ACC112 (cell line): ENCODE measurements around the gene OGFOD3.

ENCODE experiments used
- H2AFZ ChIP-seq: fragments of 200-600 bp; sonication (generic); one replicate; pipeline ENCODE4 v1.6.0; 2017; ENCODE audit warnings: antibody characterized with exemption, low read length; ENCODE audit not compliant: unreplicated experiment
- H3K27ac ChIP-seq: fragments of 200-600 bp; sonication (generic); 2 replicates; pipeline ENCODE4 v1.5.1; 2014; ENCODE audit warnings: low read depth, mild to moderate bottlenecking, antibody characterized with exemption, low read length, moderate library complexity
- H3K27me3 ChIP-seq: fragments of 200-600 bp; sonication (generic); 2 replicates; pipeline ENCODE4 v1.6.1; 2014; ENCODE audit warnings: mild to moderate bottlenecking, antibody characterized with exemption, low read length, moderate library complexity, mixed read lengths; ENCODE audit not compliant: insufficient read depth
- H3K36me3 ChIP-seq: fragments of 200-600 bp; sonication (generic); 2 replicates; pipeline ENCODE4 v1.6.1; 2016; ENCODE audit warnings: mild to moderate bottlenecking, antibody characterized with exemption, low read length, moderate library complexity, mixed read lengths; ENCODE audit not compliant: insufficient read depth
- H3K4me1 ChIP-seq: fragments of 200-600 bp; sonication (generic); one replicate; pipeline ENCODE4 v1.6.1; 2016; ENCODE audit warnings: low read length, mixed read lengths; ENCODE audit not compliant: insufficient read depth, unreplicated experiment, control insufficient read depth
- H3K4me3 ChIP-seq: fragments of 200-600 bp; sonication (generic); 2 replicates; pipeline ENCODE4 v1.5.1; 2014; ENCODE audit warnings: mild to moderate bottlenecking, low read depth, low read length
- H3K79me2 ChIP-seq: fragments of 200-600 bp; sonication (generic); one replicate; pipeline ENCODE4 v1.6.0; 2016; ENCODE audit warnings: low read length; ENCODE audit not compliant: control insufficient read depth, unreplicated experiment, insufficient read depth

Gene OGFOD3

DNA sequence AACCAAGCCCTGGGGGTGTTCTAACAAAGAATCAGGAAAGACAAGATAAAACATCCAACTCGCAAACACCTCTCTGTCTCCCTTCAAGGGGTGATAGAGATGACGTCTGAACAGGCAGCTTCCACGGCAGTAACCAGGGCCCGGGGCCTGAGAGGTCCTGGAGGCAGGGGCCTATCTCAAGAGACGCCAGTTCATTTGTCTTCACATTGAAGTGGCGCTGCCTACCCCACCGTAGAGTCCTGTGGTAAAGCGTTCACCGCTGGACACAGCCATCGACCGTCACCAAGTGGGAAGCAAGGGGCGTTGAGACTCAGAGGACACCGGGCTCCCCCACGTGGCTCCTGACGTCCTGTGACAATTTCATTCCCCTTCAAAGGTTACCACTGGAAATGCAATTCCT, 25.4 kb downstream of the OGFOD3 start:
- Histone ChIP-seq H3K27me3 (no peaks in the 10 kb centered on the region), H3K4me3 (no peak overlapping the region), H3K79me2 (no peaks in the 10 kb centered on the region), H3K36me3 (no peaks in the 10 kb centered on the region), H3K4me1 (peaks cover 21% of the 10 kb centered on the region), H2AFZ (no peak overlapping the region), H3K27ac (no peak overlapping the region)

DNA sequence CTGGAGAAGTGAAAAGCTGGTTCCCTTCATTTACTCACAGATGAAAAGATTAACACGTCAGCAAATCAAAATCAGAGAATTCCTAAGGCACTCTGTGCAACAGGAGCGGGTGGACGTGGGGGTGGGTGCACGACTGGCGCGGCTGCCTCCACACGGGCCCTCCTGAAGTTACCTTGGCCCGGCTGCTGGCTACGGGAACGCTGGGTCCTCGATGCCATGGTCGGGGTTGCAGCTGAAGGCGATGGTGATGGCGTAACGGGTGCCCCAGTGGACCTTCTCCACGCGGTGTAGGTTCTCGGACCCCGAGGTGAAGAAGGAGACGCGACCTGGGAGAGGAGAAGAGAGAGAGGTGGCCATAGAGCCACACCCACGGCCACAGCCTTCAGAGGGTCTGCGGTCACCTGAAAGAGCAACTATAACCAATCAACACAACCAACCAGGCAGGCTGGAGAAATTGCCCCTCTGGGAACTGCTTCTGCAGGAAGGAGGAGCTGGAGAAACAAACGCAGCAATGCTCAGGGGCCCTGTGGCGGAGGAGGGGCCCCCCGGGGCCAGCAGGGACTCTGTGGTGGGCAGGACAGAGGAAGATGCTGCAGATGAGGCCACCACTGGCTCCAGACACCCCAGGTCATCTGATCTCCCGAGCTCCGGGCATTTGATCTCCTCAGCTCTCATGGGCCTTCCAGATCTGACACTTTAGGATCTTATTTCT, 26.0 kb downstream of the OGFOD3 start:
- no peak overlapping the region for H3K4me3 ChIP-seq
- H3K36me3 ChIP-seq = no peaks in the 10 kb centered on the region
- no peaks in the 10 kb centered on the region for H3K79me2 ChIP-seq
- H2AFZ ChIP-seq = no peak overlapping the region
- no peak overlapping the region for H3K27ac ChIP-seq
- no peaks in the 10 kb centered on the region for H3K27me3 ChIP-seq
- peaks cover 15% of the 10 kb centered on the region for H3K4me1 ChIP-seq

DNA sequence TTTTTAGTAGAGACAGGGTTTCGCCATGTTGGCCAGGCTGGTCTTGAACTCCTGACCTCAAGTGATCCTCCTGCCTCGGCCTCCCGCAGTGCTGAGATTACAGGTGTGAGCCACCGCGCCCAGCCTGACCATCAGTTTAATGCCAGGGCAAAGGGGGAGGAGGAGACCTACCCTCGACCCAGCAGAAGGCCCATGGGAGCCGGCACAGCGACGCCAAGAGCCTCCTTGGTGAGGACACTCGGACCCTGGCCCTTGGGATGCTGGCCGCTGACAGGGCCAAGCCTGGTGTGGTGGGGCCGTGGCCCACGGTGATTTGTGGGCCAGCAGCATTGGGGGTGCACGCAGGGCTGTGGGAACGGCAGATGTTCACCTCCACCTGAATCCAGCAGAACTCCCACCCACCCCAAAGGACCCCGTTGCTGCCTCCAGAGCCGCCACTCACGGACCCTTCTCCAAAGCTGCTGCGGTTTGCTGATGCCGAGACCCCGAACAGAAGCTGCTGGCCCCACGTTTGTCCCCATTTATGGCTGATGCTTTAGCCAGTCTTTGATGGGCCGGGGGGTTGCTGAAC, 26.8 kb downstream of the OGFOD3 start:
- Histone ChIP-seq H2AFZ (no peak overlapping the region), H3K79me2 (no peaks in the 10 kb centered on the region), H3K27me3 (peaks cover under 1% of the 10 kb centered on the region; the same call in 1 of the 2 replicates), H3K27ac (no peak overlapping the region), H3K4me3 (no peak overlapping the region), H3K36me3 (no peaks in the 10 kb centered on the region), H3K4me1 (peaks cover 8% of the 10 kb centered on the region)

DNA sequence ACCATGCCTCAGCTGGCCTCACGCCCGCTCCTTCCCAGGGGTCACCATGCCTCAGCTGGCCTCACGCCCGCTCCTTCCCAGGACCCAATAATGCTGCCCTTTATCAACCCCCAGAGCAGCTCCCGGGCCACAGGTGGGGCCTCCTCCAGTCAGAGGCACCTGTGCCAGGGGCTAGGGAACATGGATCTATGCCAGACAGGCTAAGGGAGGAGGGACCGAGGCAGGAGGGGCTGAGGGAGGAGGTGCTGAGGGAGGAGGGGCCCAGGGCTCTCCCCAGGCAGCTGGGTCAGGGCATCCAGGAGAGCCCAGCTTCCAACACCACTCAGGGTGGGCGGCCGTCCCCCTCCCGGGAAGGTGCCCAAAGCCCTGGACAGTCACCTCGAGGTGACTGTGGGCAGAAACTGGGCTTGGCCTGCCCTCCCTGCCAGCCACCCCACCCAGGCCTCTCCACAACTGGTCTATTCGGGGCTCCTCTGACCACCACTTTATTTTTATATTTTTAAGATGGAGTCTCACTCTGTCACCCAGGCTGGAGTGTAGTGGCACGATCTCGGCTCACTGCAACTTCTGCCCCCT, 27.4 kb downstream of the OGFOD3 start:
- no peak overlapping the region for H3K27ac ChIP-seq
- H3K79me2 ChIP-seq = no peaks in the 10 kb centered on the region
- H2AFZ ChIP-seq = no peak overlapping the region
- H3K4me1 ChIP-seq = peaks cover 3% of the 10 kb centered on the region
- H3K36me3 ChIP-seq = no peaks in the 10 kb centered on the region
- peaks cover 3% of the 10 kb centered on the region; the same call in 1 of the 2 replicates for H3K27me3 ChIP-seq
- H3K4me3 ChIP-seq = no peak overlapping the region

GRCh38 chr17:82390015-82390859, 28.1 kb downstream of the OGFOD3 start:
- Histone ChIP-seq H3K4me1 (peaks cover 6% of the 10 kb centered on the region), H3K4me3 (no peak overlapping the region), H3K79me2 (no peaks in the 10 kb centered on the region), H3K36me3 (no peaks in the 10 kb centered on the region), H3K27ac (no peak overlapping the region), H3K27me3 (peaks cover 3% of the 10 kb centered on the region; the same call in 1 of the 2 replicates), H2AFZ (no peak overlapping the region)

DNA sequence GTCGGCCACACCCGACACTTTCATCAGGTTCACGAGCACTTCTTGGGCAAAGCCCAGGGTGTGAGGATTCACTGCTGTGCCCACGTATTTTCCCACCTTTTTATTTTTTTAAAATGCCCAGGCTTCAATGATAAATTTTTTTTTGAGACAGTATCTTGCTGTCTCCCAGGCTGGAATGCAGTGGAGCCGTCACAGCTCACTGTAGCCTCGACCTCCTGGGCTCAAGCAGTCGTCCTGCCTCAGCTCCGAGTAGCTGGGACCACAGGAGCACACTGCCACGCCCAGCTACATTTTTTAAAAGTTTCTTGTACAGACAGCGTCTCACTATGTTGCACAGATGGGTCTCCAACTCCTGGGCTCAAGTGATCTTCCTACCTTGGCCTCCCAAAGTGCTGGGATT, 29.0 kb downstream of the OGFOD3 start:
- Histone ChIP-seq H2AFZ (no peak overlapping the region), H3K27ac (no peak overlapping the region), H3K4me1 (peaks cover 14% of the 10 kb centered on the region), H3K79me2 (no peaks in the 10 kb centered on the region), H3K27me3 (peaks cover 3% of the 10 kb centered on the region; the same call in 1 of the 2 replicates), H3K36me3 (no peaks in the 10 kb centered on the region), H3K4me3 (no peak overlapping the region)

DNA sequence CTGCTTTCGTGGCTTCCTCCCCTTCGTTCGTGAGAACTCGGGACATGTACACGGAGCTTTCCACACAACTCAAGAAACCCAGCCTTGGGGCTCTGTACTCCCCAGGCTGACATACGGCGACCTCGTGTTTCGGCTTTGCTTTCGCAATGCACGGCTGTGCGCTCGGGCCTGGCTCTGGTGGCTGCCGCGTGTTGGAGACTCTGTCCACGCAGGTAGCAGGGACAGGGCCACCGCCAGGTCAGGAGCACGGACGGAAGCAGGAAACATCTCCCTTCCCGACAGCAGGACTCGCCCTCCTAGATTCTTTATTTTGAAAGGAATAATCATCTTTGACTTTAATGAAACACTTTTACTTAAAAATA, 29.5 kb downstream of the OGFOD3 start:
- Histone ChIP-seq H3K27me3 (peaks cover 3% of the 10 kb centered on the region; the same call in 1 of the 2 replicates), H3K79me2 (no peaks in the 10 kb centered on the region), H3K4me1 (peaks cover 15% of the 10 kb centered on the region), H3K27ac (no peak overlapping the region), H3K4me3 (no peak overlapping the region), H2AFZ (no peak overlapping the region), H3K36me3 (no peaks in the 10 kb centered on the region)

DNA sequence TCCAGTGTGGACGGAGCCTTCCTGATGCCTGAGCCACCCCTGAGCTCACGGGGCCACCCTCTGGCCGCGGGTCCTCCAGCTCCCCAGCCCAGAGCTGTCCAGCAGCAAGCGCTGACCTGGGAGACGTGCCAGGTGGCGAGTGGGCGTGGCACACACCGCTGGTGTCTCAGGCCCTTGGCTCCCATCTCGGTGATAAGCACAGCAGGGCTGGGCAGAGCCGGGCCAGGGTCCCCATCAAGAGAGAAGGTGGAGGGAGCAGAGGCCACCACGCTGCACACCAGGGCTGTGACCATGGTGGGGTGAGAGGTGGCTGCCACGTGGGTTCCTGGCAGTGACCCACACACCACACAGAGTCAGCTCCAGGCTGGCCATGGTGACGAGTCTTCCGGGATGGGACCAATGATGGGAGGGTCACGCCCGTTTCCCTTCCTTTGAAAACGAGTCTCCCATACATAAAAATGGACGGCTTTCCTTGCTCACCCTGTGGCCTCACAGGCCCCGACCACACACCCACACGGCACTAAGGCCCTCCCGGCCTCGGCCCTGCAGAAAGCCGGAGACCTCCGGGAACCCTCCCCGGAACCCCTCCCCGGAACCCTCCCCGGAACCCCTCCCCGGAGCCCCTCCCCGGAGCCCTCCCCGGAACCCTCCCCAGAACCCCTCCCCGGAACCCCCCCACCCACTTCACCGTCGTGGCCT, 30.0 kb downstream of the OGFOD3 start:
- Histone ChIP-seq H3K4me1 (peaks cover 15% of the 10 kb centered on the region), H3K79me2 (no peaks in the 10 kb centered on the region), H3K27me3 (peaks cover 3% of the 10 kb centered on the region; the same call in 1 of the 2 replicates), H3K27ac (no peak overlapping the region), H3K36me3 (no peaks in the 10 kb centered on the region), H3K4me3 (no peak overlapping the region), H2AFZ (no peak overlapping the region)

DNA sequence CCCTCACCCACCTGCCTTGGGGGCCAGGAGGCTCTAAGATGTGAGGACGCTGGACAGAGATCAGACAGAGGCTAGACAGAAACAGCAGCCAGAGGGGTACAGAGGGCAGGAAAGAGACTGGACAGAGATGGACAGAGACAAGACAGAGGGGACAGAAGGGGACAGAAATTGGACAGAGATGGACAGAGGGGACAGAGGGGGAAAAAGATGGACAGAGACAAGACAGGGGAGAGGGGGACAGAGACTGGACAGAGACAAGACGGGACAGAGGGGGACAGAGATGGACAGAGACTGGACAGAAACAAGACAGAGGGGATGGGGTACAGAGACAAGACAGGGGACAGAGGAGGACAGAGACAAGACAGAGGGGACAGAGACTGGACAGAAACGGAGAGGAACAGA, 30.7 kb downstream of the OGFOD3 start:
- no peak overlapping the region for H2AFZ ChIP-seq
- H3K4me1 ChIP-seq = peaks cover 15% of the 10 kb centered on the region
- no peak overlapping the region for H3K4me3 ChIP-seq
- H3K27me3 ChIP-seq = peaks cover 3% of the 10 kb centered on the region; the same call in 1 of the 2 replicates
- no peak overlapping the region for H3K27ac ChIP-seq
- H3K36me3 ChIP-seq = no peaks in the 10 kb centered on the region
- no peaks in the 10 kb centered on the region for H3K79me2 ChIP-seq
